HG02642 (cell line): ENCODE measurements around the gene ETS1.
A peak's percentile ranks its signal among the peaks of the same experiment; 100 is the strongest.

Source experiments
- ATAC-seq: cut with Tn5 transposase; IDR thresholded peaks from one replicate; pipeline ENCODE4 v1.9.1; 2021; ENCODE audit warnings: mild to moderate bottlenecking; ENCODE audit not compliant: unreplicated experiment, poor library complexity

ETS1 gene

DNA sequence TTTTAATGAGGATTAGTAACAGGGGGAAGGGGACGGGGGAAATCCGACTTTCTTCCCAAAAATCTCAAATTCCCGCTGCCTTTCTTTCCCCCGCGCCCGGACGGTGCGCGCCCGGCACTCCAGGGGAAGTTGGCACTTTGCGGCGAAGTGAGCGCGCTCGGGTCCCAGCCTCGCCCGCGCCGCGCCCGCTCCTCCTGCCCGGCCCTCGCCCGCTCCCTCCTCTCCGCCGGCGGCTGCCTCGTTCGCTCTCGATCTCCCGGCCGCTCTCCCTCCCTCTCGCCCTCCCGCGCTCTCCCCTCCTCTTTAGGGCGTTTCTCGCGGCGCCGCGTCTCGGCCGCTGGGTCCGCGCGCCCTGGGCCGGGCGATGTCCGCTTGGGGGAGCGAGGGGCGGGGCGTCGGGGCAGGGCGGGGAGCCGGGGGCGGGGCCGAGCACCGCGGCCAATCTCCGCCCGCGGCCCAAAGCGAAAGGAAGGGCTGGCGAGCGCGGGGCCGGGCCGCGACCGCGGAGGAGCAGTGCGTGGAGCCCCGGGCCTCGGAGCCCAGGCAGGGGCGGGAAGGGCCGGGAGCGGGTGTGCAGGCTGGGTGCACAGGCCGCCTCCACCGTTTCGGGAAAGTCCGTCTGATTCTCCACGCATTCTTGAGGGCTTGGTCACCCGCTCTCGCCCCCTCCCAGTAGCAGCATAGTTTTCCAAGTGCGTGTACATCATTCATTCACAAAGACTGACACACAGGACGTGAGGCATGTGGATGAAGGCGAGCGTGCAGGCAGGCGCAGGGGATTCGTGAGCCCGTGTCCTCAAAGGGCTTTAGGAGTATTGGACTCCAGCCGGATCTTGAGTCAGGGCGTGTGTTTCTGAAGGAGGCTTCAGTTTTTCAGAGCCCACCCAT is 65.1 kb downstream of the ETS1 start:
- peak; percentile 88 for ATAC-seq

DNA sequence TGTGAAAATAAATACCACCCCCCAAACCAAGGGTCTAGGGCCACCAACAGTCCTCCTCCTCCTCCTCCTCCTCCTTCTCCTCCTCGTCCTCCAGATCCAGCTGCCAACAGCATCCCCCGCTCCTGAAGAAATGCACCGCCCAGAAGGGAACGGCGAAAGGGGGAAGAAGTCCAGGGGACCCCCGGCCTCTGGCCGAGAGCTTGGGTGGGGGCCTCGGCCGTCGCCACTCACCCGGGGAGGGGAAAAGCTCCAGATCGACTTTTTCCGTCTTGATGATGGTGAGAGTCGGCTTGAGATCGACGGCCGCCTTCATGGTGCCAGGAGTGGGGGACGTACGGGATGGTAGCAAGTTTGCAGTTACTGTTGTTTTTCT is 65.7 kb downstream of the ETS1 start:
- ATAC-seq = no peak

- no peak for ATAC-seq
Observed at GRCh38 chr11:128520888-128521681, 66.3 kb downstream of the ETS1 start.

DNA sequence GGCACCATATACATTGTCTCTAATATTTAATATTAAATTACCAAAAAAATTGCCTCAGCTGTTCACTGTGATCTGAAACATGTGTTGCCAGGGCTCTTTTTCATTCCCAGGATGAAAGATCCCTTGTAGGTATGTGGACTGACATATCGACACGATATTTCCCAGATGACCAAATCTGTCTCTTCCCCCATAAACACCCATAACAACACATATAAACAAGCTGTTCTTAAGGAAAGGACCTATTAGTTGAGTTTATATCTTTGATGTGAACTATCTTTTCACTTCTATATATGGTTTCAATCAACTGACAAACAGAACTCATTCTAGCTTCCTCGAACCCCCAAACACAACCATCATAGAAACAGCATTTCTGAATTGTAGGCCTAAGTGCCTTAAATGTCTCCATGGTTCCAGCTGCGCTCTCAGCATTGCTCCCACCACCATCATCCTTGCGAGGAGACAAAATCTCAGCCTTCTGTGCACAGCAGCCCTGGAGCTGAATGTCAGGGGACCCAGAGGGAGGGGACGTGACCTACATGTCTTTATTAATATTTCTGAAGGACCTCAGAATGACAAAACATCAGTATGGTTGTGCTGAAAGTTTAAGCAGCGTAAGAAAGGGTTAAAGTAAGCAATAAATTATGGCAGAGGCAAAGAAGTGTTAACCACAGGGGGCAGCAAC is 67.0 kb downstream of the ETS1 start:
- no peak for ATAC-seq

DNA sequence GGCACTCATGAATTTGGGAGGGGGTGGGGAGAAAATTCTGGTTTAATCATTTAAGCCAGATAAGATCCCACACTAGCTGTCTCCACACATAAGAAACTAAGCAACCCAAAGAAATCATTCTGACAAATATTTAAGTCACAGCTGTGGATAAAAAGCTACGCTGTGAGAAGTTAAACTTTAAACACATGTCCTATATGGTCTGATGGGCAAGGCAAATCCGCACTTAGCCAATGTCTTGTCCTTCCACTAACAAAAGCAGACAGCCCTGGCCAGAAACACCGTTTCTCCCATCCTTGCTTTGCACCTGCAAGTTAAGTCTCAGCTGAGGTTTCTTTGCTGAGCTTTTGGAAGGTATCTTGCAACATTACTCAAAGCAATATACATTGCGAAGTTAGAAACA is 68.0 kb downstream of the ETS1 start:
- ATAC-seq = no peak

- no peak for ATAC-seq
Observed at GRCh38 chr11:128518493-128519207, 68.7 kb downstream of the ETS1 start.

DNA sequence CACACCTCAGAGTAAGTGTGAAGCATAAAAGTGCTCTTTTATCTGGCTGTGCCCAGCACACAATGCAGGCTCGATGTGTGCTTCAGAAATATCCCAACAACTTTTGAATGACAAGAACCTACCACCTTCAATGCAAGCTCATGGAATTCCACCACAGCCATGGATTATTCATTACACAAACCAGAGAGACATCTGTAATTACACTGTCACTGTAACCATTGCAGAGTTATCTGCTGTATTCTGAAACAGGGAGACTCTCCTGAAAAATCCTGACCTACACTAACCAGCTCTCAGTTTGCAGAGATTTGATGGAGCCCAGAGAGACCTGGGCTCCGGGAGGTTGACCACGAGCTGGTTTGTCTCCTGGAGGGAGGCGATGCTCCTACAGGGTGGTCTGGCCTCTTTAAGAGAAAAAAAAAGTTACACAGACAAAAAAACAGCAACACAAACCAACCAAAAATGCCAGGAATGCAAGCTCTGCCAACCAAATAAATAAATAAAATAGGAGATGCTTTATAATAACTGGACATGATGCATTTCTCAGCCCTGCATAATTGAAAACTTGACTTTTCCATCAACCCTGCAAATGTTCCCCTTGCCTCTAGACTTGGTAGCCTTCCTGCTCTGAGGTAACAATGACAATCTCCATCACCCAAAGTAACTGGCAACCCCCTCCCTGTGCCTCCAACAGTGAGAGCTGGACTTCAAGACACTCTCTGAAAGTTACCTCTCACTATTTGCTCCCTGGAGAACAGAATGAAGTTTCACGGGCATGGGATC is 69.7 kb downstream of the ETS1 start:
- ATAC-seq = no peak

DNA sequence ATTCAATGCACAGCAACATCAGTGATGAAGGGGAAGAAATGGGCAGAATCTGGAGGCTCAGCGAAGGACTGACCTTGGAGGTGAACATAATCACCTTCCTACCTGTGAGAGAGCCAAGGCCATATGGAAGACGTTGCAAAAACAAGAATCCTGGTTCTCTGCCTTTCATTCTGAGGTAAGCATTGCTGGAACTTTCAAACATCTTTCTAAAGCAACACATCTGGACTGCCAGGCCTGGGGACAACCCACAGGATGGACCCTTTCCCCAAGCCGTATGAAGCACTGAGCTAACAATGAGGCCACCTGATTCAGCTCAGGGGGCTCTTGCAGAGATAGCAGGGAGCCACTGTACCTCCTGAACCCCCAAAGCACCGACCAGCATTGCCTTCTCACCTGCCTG is 70.5 kb downstream of the ETS1 start:
- no peak for ATAC-seq

- ATAC-seq = no peak
Observed at GRCh38 chr11:128515826-128516778, 71.3 kb downstream of the ETS1 start.

- no peak for ATAC-seq
Observed at GRCh38 chr11:128515086-128515485, 72.3 kb downstream of the ETS1 start.

DNA sequence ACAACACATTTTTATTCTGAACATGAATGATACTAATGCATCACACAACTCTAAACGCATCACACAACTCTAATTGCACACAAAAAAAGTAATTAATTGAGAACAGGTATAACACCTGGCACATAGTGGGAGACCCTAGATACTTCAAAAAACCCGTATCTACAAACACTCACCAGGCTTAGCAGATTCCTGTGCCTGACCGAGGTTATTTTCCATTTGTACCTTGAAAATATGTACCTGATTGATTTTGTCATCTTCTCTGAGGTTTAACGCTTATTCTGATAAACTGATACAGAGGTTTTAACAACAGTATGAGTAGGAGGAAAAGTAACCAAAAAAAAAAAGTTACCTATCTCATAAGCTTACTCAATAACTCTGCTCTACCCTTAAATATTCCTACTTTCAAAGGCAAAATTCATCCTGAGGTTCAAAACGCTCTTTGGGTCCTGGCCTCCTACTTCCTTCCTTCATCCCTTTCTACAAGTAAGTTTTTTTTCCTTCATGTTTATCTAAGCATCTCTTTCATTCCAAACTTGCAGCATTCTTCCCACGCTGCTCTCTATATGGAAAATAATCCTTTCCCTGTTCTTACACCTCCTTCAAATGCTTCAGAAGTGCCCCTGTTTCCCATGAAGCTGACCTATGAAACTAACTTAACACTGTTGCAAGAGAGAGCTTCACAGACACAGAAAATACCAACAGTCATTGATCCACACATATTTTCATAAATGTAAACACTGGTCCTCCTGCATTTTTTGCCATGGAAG is 73.3 kb downstream of the ETS1 start:
- no peak for ATAC-seq

- no peak for ATAC-seq
Observed at GRCh38 chr11:128512474-128512996, 74.8 kb downstream of the ETS1 start.

DNA sequence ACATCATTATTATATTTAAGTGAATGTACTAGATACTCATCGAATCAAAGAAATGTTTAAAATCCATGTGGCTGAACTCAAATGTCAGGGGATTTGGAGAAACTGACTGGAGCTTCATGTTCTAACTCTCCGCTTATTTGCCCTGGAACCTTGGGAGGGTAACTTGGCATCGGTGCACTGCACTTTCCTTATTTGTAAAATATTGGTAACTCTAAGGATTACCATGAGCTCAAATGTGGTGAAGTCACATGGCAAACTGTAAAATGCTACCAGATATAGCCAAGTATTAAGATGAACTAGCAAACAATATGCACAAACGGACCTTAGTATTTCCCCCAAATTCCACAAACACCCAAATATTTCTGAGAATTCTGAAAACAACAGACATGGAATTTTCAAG is 75.6 kb downstream of the ETS1 start:
- no peak for ATAC-seq

- ATAC-seq = no peak
Observed at GRCh38 chr11:128509621-128510389, 77.6 kb downstream of the ETS1 start.

GRCh38 chr11:128508770-128509510 is 78.4 kb downstream of the ETS1 start:
- ATAC-seq = no peak

GRCh38 chr11:128507936-128508335 is 79.4 kb downstream of the ETS1 start:
- no peak for ATAC-seq
